Pancreas (tissue), 10 donors: ENCODE measurements around the gene TPP1. TPM values are rescaled to one million over a fixed set of nuclear protein-coding genes. Genes with fewer than 3 reads are reported as not detected.

Experiments
- ATAC-seq, 4 donors: fragments of 200-7000 bp; cut with Tn5 transposase; one replicate each; pipeline versions ENCODE4 v1.8.0 to v1.9.1; 2020; ENCODE audit warnings: mild to moderate bottlenecking in 4 of 4, moderate library complexity in 4 of 4
- DNase-seq, 6 donors: peaks; one replicate each; pipeline ENCODE4 v3.0.0-alpha.2; 2020
- FAIRE-seq: peaks from 2 replicates; lab custom pipeline; 2012; peaks lifted over from hg19 to GRCh38; lab: Jason Lieb, UNC
- H3K27ac ChIP-seq, 4 donors: fragments of 200-600 bp; sonication (generic); 1 replicate in 3 of 4; 2 replicates in 1 of 4; pipeline versions ENCODE4 v1.5.0 to v1.8.0; 2020
- H3K27me3 ChIP-seq, 4 donors: fragments of 200-600 bp; one replicate each; pipeline ENCODE4 v1.8.0; 2021
- H3K36me3 ChIP-seq, 3 donors: fragments of 200-600 bp; sonication (generic) in 1 of 3; one replicate each; pipeline versions ENCODE4 v1.5.0 to v1.8.0; 2020 to 2021
- H3K4me1 ChIP-seq, 3 donors: fragments of 200-600 bp; one replicate each; pipeline ENCODE4 v1.8.0; 2021
- H3K4me3 ChIP-seq, 4 donors: fragments of 200-600 bp; sonication (generic) in 2 of 4; one replicate each; pipeline versions ENCODE4 v1.5.0 to v1.8.0; 2020 to 2021
- H3K9me3 ChIP-seq, 4 donors: fragments of 200-600 bp; one replicate each; pipeline ENCODE4 v1.8.0; 2021
- WGBS, 2 donors: extraction: QIAGEN DNeasy Blood & Tissue Kit; methylation state at CpG; one replicate each; pipeline ENCODE4 v1.1.7; 2013; 5-methylcytosine and 5-hydroxymethylcytosine counted together
- intact Hi-C, 3 donors: fragments of 100-400 bp; cut with DNase I; formaldehyde crosslinking; loops; one replicate each; pipeline versions ENCODE4 v1.11.1 to v1.14.2; 2022
- polyA plus RNA-seq, 2 donors: library from polyadenylated mRNA; stranded (reverse); fragments of 200-250 nt; gene quantifications; one replicate each; pipeline ENCODE4 v1.2.3, GENCODE V29; 2013
- total RNA-seq, 6 donors: library from RNA; stranded (reverse); fragmentation: NEBNext Ultra II Directional in 4 of 6; extraction: Animal tissue kit (Norgen Biotek cat#: 25700) in 4 of 6; gene quantifications; one replicate each; pipeline versions ENCODE4 v1.2.1 to v1.2.4, GENCODE V29; 2021 to 2023
- TF ChIP-seq, protein P1 (sequence below), 4 donors: fragments of 200-600 bp; sonication (generic) in 3 of 4; IDR thresholded peaks; one replicate each; pipeline versions ENCODE4 v1.5.0 to v1.8.0; 2021; ENCODE audit warnings: antibody characterized with exemption in 4 of 4
- donor health status: healthy with polysubstance abuse.
- donor health status: DM: no; HTN: no; CAD: no; lungs with moderate emphysema.
- donor health status: DM: no; HTN: no; CAD: no.
- donor health status: control.
- donor health status: control.
- donor health status: Bipolar disorder and iron deficiency.
- donor health status: DM: yes; HTN: yes; CAD: no.
- donor health status: DM: no; HTN: no; CAD: no.
- donor health status: DM: no; HTN: no; CAD: no.
- donor health status: DM: yes; HTN: yes; CAD: no.

Gene TPP1
- total and polyA plus RNA-seq, 8 donors: 19.6 to 88.6 (median 24.6) TPM

DNA sequence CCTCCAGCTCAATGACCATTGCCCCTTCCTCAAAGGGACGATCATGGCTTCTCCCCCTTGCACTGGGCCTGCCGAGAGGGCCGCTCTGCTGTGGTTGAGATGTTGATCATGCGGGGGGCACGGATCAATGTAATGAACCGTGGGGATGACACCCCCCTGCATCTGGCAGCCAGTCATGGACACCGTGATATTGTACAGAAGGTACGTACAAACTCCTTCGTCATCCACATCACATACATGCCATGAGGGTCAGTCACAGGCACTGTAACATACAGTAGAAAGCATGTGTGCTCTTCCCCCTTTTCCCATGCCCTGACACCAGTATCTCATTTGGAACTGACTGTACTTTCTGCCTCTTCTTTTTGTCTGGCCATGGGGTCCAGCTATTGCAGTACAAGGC is 11.2 kb downstream of the TPP1 start:
- peaks cover 20 to 41% (median 26%) of the 10 kb centered on the region in 3 donors for H3K4me1 ChIP-seq
- peak overlapping the region in 2 of 4 donors; percentile 83 to 93 for H3K27ac ChIP-seq
- no peaks in the 10 kb centered on the region for H3K27me3 ChIP-seq
- 83 to 84% methylated on average over 9 of the region's 9 CpGs for WGBS, 2 donors
- DNase-seq: peak in 2 of 6 donors; percentile 15 to 37
- FAIRE-seq: no peak
- ATAC-seq: no peak
- TF ChIP-seq, protein P1, sequence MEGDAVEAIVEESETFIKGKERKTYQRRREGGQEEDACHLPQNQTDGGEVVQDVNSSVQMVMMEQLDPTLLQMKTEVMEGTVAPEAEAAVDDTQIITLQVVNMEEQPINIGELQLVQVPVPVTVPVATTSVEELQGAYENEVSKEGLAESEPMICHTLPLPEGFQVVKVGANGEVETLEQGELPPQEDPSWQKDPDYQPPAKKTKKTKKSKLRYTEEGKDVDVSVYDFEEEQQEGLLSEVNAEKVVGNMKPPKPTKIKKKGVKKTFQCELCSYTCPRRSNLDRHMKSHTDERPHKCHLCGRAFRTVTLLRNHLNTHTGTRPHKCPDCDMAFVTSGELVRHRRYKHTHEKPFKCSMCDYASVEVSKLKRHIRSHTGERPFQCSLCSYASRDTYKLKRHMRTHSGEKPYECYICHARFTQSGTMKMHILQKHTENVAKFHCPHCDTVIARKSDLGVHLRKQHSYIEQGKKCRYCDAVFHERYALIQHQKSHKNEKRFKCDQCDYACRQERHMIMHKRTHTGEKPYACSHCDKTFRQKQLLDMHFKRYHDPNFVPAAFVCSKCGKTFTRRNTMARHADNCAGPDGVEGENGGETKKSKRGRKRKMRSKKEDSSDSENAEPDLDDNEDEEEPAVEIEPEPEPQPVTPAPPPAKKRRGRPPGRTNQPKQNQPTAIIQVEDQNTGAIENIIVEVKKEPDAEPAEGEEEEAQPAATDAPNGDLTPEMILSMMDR (IDR thresholded peaks at IDR 0.05): no peak
- no peaks in the 10 kb centered on the region for H3K9me3 ChIP-seq
- no peak overlapping the region for H3K4me3 ChIP-seq
- peaks cover 9 to 33% (median 23%) of the 10 kb centered on the region in 3 donors for H3K36me3 ChIP-seq
- intact Hi-C loops: no loop called here

- Histone ChIP-seq H3K27me3 (no peaks in the 10 kb centered on the region), H3K4me3 (peak overlapping the region in 2 of 4 donors; percentile 18 to 93), H3K4me1 (peaks cover 21 to 44% (median 24%) of the 10 kb centered on the region in 3 donors), H3K9me3 (no peaks in the 10 kb centered on the region), H3K27ac (peak overlapping the region; percentile 65 to 93 (median 80)), H3K36me3 (peaks cover 9 to 33% (median 23%) of the 10 kb centered on the region in 3 donors)
- TF ChIP-seq, protein P1 (IDR thresholded peaks at IDR 0.05): no peak
- DNase-seq (no peak), ATAC-seq (no peak), FAIRE-seq (no peak)
- intact Hi-C loops: no loop called here
These were observed 11.9 kb downstream of the TPP1 start for GRCh38 chr11:6607190-6607795.

- TF ChIP-seq, protein P1 (IDR thresholded peaks at IDR 0.05): no peak
- intact Hi-C loops: no loop called here
- H3K27me3 ChIP-seq: no peaks in the 10 kb centered on the region
- H3K4me3 ChIP-seq: peak overlapping the region in 2 of 4 donors; percentile 18 to 93
- H3K9me3 ChIP-seq: no peaks in the 10 kb centered on the region
- peak; percentile 86 to 93 (median 91) for DNase-seq
- peaks cover 9 to 33% (median 23%) of the 10 kb centered on the region in 3 donors for H3K36me3 ChIP-seq
- peak; percentile 61 for FAIRE-seq
- ATAC-seq: peak; percentile 64 to 80 (median 74)
- peaks cover 21 to 51% (median 29%) of the 10 kb centered on the region in 3 donors for H3K4me1 ChIP-seq
- WGBS, 2 donors: 6 to 7% methylated on average over 11 of the region's 11 CpGs
- H3K27ac ChIP-seq: peak overlapping the region; percentile 65 to 93 (median 80)
These were observed 12.6 kb downstream of the TPP1 start for GRCh38 chr11:6606471-6607189.

DNA sequence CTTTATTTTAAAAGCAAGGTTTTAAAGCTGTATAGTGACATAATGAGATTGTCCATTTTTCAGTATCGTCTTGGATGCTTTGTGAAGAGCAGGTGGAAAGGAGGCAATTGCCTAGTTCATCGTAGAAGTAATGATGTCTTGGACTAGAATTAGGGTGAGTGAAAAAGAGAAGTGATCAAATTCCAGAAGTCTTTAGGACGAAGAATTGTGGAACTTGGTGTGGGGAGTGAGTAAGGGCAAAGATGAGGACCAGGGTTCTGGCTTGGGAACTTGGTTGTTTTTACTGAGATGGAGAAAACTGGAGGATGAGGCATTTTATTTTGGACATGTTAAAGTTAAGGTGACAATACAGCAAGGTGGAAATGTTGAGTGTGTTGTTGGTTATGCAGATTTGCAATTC is 14.4 kb downstream of the TPP1 start:
- Histone ChIP-seq H3K4me3 (peak overlapping the region; percentile 63 to 93 (median 81)), H3K27ac (peak overlapping the region; percentile 77 to 93 (median 83)), H3K36me3 (peaks cover 7 to 27% (median 22%) of the 10 kb centered on the region in 3 donors), H3K4me1 (peaks cover 17 to 43% (median 23%) of the 10 kb centered on the region in 3 donors), H3K9me3 (no peaks in the 10 kb centered on the region), H3K27me3 (no peaks in the 10 kb centered on the region)
- 8 to 9% methylated on average over 3 of the region's 3 CpGs for WGBS, 2 donors
- intact Hi-C loops: no loop called here
- ATAC-seq: no peak
- no peak for DNase-seq
- FAIRE-seq: no peak
- TF ChIP-seq, protein P1 (IDR thresholded peaks at IDR 0.05): no peak
